ENCODE measurements around the gene ASH1L. TPM values are rescaled to one million over a fixed set of nuclear protein-coding genes. Genes with fewer than 3 reads are reported as not detected.

ASH1L gene
- total RNA-seq, 1 experiment from 2014 or later, result 30.5 TPM

- TF ChIP-seq CEBPB (IDR thresholded peaks at IDR 0.05; ENCODE audit: low read depth) (no peak), ELF1 (IDR thresholded peaks at IDR 0.05; ENCODE audit: borderline replicate concordance, low read depth) (no peak), EGR1 (IDR thresholded peaks at IDR 0.05; ENCODE audit: low read depth) (no peak)
- Histone ChIP-seq H3K79me2 (ENCODE audit: insufficient read depth, low read length) (no peaks in the 10 kb centered on the region), H3K9ac (ENCODE audit: low read length) (no peak overlapping the region), H3K4me3 (replicated peaks in 1 of 2; ENCODE audit: low read depth in 1 of 2, low read length in 2 of 2) (no peak overlapping the region), H3K4me2 (ENCODE audit: low read length) (no peak overlapping the region), H4K20me1 (ENCODE audit: insufficient read depth) (no peaks in the 10 kb centered on the region), H3K9me2 (ENCODE audit: insufficient read depth) (no peaks in the 10 kb centered on the region), H3K36me3 (ENCODE audit: control insufficient read depth in 1 of 2, insufficient read depth in 2 of 2, low read length in 2 of 2) (no peaks in the 10 kb centered on the region), H2AFZ (ENCODE audit: low read depth, low read length, poor library complexity, severe bottlenecking) (no peak overlapping the region), H3K27me3 (ENCODE audit: insufficient read depth, low read length) (no peaks in the 10 kb centered on the region), H3K4me1 (ENCODE audit: control insufficient read depth in 1 of 2, insufficient read depth in 2 of 2, low read length in 2 of 2) (peaks cover 0 to 3% of the 10 kb centered on the region in 2 experiments; a peak in 2 of 4 replicates), H3K27ac (ENCODE audit: low read depth, low read length) (no peak overlapping the region), H3K9me3 (ENCODE audit: control insufficient read depth in 1 of 2, insufficient read depth in 1 of 2, low read depth in 1 of 2, low read length in 2 of 2) (no peaks in the 10 kb centered on the region)
- POLR2A ChIA-PET, result no interaction called here
- CTCF ChIA-PET, result no interaction called here
- no TSS peak for BruUV-seq (replicated peaks)
- RAD21 ChIA-PET (ENCODE audit: low non-redundant PET in 1 of 2, low total read pairs in 2 of 2, uncharacterized antibody in 2 of 2, unreplicated experiment in 2 of 2), result no interaction called here
- intact Hi-C loops (cut with micrococcal nuclease), result no loop called here
- no peak for ATAC-seq
- no peak for DNase-seq (ENCODE audit: low read depth, low spot score)
Observed at GRCh38 chr1:155300553-155301329, 261.9 kb downstream of the ASH1L start.

GRCh38 chr1:155300024-155300423 is 262.6 kb downstream of the ASH1L start:
- Histone ChIP-seq H3K27ac (ENCODE audit: low read depth, low read length) (no peak overlapping the region), H3K4me2 (ENCODE audit: low read length) (no peak overlapping the region), H3K9me2 (ENCODE audit: insufficient read depth) (no peaks in the 10 kb centered on the region), H3K4me3 (replicated peaks in 1 of 2; ENCODE audit: low read depth in 1 of 2, low read length in 2 of 2) (no peak overlapping the region), H3K27me3 (ENCODE audit: insufficient read depth, low read length) (no peaks in the 10 kb centered on the region), H3K4me1 (ENCODE audit: control insufficient read depth in 1 of 2, insufficient read depth in 2 of 2, low read length in 2 of 2) (no peaks in the 10 kb centered on the region; a peak in 1 of 4 replicates), H3K9me3 (ENCODE audit: control insufficient read depth in 1 of 2, insufficient read depth in 1 of 2, low read depth in 1 of 2, low read length in 2 of 2) (no peaks in the 10 kb centered on the region), H3K79me2 (ENCODE audit: insufficient read depth, low read length) (no peaks in the 10 kb centered on the region), H3K9ac (ENCODE audit: low read length) (no peak overlapping the region), H4K20me1 (ENCODE audit: insufficient read depth) (no peaks in the 10 kb centered on the region), H2AFZ (ENCODE audit: low read depth, low read length, poor library complexity, severe bottlenecking) (no peak overlapping the region), H3K36me3 (ENCODE audit: control insufficient read depth in 1 of 2, insufficient read depth in 2 of 2, low read length in 2 of 2) (no peaks in the 10 kb centered on the region)
- RAD21 ChIA-PET (ENCODE audit: low non-redundant PET in 1 of 2, low total read pairs in 2 of 2, uncharacterized antibody in 2 of 2, unreplicated experiment in 2 of 2), result no interaction called here
- CTCF ChIA-PET, result no interaction called here
- POLR2A ChIA-PET, result no interaction called here
- ATAC-seq (no peak), DNase-seq (ENCODE audit: low read depth, low spot score) (no peak)
- no TSS peak for BruUV-seq (replicated peaks)
- intact Hi-C loops (cut with micrococcal nuclease), result no loop called here
- TF ChIP-seq RAD21 (IDR thresholded peaks at IDR 0.05; ENCODE audit: low read depth), result no peak
- no peak for TF ChIP-seq ZBTB33 (IDR thresholded peaks at IDR 0.05; ENCODE audit: extremely low read depth, insufficient replicate concordance, low read length)
- no peak for TF ChIP-seq SRF (IDR thresholded peaks at IDR 0.05; ENCODE audit: low read depth)
- no peak for TF ChIP-seq ELF1 (IDR thresholded peaks at IDR 0.05; ENCODE audit: borderline replicate concordance, low read depth)
- TF ChIP-seq ZFX (IDR thresholded peaks at IDR 0.05), result no peak
- no peak for TF ChIP-seq TCF7L2 (IDR thresholded peaks at IDR 0.05; ENCODE audit: borderline replicate concordance, extremely low read depth, insufficient read depth, insufficient read length)
- no peak for TF ChIP-seq SIN3A (IDR thresholded peaks at IDR 0.05; ENCODE audit: low read depth)
- TF ChIP-seq EGR1 (IDR thresholded peaks at IDR 0.05; ENCODE audit: low read depth), result no peak
- TF ChIP-seq YY1 (IDR thresholded peaks at IDR 0.05; ENCODE audit: extremely low read depth, insufficient replicate concordance, low read depth, low read length), result no peak
- TF ChIP-seq ATF3 (IDR thresholded peaks at IDR 0.05), result no peak
- TF ChIP-seq REST (IDR thresholded peaks at IDR 0.05; ENCODE audit: low read depth), result no peak
- no peak for TF ChIP-seq MAX (IDR thresholded peaks at IDR 0.05)
- TF ChIP-seq CBX3 (IDR thresholded peaks at IDR 0.05; ENCODE audit: low read depth), result no peak

Data from HCT116 (cell line).